CD4-positive, alpha-beta T cell treated with Interferon gamma for 1 hour (primary cell): Measurements from ENCODE around the gene PITPNM1.
"Not testable (repeated sequence)": the region's sequence is repeated elsewhere in the genome, so short reads cannot be mapped to it uniquely, and the experiment has no call there.

Experiments
- DNase-seq: peaks from one replicate; pipeline ENCODE4 v3.0.0-alpha.2; 2020

The PITPNM1 gene

DNA sequence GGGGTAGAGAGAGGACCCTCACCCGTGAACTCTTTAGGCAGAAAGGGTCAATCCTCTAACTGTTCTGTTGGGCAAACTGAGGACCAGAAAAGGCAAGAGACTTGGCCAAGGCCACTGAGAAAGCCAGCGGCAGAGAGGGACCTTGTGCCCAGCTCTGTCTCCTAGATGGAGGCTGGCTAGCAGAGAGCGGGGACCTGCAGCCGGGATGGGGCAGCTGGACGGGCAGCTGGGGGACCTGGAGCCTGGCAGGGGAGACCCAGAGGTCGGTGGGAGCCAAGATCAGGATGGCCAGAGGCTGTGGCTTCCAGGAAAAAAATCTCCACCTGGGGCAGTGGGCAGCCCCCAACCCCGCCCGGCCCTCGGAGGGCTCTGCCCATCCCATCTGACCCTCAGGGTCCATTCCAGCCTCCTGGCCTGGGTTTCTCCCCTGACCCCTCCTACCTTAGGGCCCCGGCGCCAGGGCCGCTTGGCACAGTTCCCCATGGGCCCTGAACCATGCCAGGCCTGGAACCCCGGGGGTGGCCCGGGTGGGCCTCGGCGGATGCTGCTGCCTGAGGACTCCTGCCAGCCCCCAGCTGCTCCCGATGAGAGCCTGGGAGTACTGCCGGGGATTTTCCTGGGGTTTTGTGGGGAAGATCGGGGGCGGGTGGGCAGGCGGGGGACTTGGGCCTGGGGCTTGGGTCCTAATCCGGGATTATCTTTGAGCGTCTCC, 17.8 kb upstream of the PITPNM1 start, which contains the start of gene CABP2:
CABP2 (minus strand) TSS at position 603 of the 712 bp plus-strand sequence; CDS start at position 483, 120 bp downstream.
- DNase-seq: no peak

DNA sequence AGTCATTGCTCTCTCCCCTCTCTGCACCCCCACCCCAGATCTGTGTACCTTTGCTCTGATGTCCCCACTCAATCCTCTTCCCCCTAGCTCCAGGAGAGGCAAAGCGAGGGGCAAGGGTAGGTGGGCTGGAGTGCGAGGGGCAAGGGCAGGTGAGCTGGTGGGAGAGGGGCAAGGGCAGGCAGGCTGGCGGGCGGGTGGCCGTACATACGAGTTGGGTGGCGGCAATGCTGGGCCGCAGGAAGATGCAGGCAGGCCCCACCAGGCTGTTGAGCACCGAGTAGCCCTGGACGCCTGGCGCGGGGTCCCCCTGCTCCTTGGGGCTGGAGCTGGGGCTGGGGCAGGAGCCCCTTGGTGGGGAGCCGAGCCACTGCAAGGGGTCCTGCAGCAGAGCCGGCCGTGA, 17.2 kb upstream of the PITPNM1 start:
- DNase-seq: no peak

DNA sequence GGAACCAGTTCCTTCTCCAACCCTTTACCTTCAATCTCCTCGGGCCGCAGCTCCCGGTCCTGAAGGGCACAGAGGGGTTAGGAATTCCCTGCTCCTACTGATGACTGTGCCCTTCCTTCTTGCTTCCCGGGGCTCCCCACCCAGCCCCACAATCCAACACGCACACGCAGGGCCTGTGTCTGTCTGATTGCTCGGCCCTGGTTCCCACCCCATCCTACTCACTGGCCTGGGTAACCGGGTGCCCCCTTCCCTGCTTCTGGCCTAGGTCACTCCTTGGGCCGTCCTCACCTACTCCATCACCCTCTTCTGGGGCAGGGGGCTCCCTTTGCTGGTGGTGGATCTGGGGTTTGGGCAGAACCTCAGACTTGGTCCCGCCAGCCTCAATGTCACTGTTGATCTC, 16.8 kb upstream of the PITPNM1 start:
- DNase-seq: no peak

DNA sequence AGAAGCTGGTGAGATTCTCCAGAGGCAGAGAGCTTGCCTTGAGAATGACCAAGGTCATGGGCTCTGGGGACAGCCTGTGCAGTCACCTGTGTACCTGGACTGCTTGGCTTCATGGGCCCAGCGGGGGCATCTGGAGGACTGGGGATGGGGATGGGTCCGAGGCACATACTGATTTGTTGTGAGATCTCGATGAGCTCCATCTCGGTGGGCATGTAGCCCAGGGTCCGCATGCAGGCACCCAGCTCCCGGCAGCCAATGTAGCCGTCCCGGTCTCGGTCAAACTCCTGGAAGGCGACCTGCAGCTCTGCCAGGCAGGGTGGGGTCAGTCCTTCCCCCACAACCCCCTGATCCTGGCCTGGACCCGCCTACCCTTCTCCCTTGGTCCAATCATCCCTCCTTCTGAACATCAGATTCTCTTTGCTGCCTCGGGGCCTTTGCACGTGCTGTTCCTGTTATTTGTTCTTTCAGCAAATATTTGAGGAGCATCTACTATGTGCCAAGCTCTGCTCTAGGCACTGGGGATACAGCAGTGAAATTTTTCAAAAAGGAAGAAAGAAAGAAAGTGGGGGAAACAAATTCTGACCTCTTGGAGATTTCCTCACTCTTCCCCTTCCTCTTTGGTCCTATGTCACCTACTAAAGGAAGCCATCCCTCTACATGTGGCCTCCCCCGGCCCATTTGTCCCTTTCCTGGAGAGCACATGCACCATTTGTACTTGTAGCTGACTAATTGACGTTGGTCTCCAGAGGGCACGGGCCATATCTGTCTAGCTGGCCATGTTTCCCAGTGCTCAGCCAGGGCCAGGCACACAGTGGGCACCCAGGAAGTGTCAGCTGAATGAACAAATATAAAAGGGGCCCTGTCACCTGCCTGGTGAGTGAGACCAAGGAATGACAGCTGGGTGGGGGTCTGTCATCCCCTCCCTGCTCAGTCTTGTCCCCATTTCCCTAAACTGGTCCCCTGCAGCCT, 16.0 kb upstream of the PITPNM1 start:
- DNase-seq: no peak

DNA sequence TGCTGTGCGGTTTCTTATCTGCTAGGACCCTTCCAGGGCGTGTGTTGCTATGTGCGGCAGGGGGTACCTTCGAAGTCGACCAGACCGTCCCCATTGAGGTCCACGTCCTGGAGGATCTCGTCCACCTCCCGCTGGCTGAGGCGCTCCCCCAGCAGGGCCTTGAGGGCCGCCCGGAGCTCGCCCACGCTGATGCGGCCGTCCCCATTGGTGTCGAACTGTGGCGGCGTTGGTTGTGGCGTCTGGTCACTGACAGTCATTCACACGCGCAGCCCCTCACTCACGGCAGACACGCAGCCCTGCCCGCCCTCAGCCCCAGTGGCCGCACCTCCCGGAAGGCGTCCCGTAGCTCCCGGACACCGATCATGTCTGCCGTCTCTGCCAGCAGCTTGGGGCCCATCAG, 14.6 kb upstream of the PITPNM1 start:
- DNase-seq: no peak

DNA sequence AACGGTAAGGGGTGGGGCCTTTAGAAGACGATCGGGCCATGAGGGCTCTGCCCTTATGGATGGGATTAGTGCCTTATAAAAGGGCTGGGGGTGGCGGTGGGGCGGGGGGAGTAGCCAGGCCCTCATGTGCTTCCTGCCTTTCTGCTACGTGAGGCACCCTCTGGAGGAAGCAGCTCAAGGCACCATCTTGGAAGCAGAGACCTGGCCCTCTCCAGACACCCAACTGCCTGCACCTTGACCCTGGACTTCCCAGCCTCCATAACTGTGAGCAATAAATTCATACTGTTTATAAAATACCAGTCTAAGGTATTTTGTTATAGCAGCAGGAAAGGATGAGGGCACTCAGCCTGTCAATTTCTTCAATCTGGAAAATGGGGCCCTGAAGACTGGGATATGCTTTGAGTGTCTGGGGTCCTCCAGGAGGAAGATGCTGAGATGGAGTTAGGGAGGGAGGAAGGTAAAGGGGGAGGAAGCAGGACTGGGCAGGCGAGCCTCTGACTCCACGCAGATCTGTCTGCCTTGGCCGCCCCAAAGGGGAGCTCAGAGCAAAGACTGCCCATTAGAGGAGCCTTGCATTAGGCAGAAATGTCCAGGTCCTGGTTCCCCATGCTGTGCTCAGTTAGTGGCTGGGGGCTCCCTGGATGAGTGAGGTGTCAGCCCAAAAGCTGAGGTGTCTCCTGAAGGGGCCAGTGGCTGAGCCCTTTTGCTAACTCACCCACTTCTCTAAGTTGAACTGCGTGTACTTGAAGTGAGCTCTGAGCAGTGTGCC, 12.8 kb upstream of the PITPNM1 start:
- DNase-seq: no peak

DNA sequence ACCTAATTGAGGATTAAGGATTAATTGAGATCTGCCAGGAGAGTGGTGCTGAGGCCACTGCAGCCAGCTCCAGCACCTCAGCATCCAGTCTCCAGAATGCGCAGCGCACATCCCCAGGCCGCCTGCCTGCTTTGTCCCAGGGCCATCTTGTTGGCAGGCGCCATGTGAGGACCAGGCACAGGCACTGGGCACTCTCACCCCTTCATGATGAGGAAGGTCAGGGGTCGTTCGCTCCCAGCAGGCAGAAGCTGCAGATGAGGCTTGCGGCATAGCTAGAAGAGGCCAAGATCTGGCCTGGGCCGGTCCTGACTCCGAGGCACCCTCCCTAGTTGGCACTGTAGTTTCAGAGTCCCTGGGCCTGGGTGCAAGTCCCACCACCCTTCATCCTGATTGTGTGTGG, 11.6 kb upstream of the PITPNM1 start:
- no peak for DNase-seq

DNA sequence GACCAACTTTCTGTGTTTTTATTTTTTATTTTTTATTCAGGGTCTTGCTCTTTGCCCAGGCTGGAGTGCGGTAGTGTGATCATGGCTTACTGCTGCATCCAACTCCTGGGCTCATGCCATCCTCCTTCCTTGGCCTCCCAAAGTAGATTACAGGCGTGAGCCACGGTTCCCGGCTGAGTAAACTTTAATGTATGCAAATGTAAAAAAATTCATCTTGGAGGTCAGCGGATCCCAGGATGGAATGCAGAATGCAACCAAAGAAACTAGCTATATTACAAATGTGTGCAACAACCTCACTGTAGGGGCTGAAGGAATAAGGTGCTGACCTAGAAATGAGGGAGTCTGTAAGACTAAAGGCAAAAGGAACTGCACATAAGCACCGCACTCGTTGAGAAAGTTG, 9.0 kb upstream of the PITPNM1 start:
- DNase-seq: no peak

DNA sequence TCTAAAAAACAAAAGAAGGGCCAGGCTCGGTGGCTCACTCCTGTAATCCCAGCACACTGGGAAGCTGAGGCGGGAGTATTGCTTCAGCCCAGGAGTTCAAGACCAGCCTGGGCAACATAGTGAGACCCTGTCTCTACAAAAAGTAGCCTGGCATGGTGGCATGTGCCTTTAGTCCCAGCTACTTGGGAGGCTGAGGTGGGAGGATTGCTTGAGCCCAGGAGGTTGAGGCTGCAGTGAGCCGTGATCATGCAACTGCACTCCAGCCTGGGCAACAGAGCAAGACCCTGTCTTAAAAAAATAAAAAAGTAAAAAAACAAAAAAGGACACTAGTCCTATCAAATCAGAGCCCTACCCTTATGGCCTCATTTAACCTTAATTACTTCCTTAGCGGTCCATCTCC, 6.4 kb upstream of the PITPNM1 start:
- not testable (repeated sequence) for DNase-seq

DNA sequence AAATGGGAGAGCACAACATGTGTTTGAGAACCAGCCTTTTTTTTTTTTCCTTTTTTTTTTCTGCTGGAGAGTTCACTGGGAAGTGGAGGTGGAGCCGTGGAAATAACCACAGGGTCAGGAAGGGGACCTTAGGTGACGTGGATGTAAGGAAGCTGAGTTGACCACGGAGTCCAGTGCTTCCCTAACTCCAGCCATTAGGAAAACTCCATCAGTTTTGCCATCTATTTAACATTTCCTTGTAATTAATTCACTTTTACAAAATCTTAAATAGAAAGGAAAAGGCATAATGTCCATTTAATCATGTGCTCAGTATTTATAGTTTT, 4.8 kb upstream of the PITPNM1 start:
- no peak for DNase-seq

DNA sequence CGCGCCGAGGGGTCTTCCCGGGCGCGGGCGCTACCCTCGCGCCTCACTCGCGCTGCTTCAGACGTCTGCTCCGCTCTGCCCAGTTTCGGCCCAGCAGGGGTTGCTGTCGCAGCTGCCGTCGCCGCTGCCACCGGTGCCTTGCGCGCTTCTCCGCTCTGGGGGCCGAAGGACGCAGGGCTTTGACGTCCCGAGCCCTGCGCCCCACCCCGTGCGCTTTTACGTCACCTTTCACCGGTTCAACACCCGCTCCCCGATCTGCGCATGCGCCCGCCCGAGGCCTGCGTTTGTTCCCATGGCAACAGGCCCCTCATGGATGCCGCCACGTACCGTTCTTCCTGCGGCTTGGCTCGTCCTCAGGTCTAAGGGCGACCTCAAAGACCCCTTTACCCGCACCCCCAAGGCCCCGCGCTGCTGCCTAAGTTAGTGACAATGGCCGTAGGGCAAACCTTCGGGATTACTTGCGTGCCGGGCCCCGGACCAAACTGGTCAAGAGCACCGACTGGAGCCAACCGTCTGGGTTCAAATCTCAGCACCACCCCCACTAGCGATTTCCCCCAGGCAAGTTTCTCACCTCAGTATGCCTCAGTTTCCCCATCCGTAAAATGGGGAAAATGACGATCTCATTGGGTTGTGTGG, 3.4 kb upstream of the PITPNM1 start:
- peak; percentile 98 for DNase-seq

DNA sequence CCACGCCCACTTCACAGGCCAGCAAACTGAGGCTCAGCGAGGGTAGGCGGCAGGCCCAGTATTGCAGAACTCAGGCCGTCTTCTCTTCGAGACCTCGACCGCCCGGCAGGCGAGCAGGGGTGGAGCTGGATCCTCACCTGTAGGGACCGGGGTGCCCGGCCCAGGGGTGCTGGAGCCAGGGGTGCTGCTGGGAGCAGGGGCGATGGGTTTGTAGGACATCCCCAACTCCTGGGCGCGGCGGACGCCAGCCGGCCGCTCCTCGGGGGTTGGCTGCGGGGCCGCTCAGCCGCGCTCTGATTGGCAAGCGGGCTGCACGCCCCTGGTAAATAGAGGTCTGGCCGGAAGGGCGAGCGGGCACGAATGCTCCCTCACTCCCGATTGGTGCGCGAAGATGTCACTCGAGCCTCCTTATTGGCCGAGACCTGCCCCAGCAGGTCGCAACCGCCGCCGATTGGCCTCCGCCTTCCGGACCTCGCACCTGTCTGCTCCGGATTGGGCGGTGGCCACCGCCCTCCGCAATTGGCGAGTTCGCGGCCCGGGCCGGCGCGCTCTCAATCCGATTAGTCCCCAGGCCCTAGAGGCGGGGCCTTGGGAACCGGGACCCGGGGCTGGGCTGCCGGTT, 2.8 kb upstream of the PITPNM1 start, which contains the start of gene CDK2AP2:
CDK2AP2 (minus strand) TSS at position 299 of the 622 bp plus-strand sequence; CDS start at position 219, 80 bp downstream.
- DNase-seq: peak; percentile 99

DNA sequence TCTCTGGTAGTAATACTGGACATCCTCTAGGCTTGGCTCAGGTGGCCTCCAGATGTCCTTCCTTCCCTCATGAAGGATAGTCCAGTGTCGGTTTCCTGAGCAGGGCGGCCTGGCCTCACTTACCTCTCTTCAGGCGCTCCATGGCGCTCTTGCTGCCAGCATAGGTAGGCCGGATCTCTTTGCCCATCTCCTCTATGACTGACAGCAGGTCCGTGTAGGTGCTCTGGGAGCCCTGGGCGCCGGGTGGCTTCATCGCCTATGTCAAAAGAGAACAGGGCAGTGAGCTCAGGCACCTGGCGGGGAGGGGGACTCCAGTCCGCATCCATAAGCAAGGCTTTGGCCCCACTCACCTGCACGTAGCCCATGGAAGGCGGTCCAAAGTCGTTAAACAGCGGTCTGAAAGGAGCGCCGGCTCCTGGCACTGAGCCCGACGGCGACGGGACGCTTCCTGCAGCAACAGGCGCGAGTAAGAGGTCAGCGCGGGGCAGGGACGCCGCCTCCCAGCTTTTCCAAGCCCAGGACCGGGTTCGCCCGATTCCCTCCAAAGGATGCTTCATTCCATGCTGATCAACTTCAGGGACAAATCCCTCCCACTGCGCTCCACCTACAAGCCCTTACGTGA, 2.2 kb upstream of the PITPNM1 start:
- no peak for DNase-seq

DNA sequence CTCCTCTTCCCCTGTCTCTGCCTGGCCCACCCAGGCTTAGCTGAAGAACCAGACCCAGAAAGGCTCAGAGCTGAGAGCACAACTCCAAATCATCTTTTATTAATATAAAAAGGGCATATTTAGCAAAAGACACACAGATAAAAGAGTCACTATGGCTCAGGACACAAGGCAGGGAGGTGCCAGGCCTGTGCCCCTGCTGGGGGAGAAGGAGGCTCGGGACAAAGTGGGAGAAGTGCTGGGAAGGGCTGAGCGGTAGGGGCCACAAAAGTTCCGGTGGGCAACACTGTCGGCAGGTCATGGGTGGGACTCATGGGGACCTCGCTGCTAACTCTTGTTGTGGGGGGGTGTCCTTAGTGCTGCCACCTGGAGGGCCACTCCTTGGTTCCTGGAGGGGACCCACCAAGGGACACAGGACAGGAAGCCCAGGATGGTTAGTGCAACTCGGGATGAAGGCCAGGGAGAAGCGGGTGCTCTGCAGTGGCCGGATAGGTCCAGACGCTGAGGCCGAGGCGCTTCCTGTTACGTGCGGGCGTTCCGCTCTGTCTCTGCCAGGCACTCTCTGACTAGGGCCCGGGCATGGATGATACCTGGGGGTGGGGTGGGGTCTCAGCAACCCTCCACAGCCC, 1.4 kb upstream of the PITPNM1 start:
- no peak for DNase-seq

DNA sequence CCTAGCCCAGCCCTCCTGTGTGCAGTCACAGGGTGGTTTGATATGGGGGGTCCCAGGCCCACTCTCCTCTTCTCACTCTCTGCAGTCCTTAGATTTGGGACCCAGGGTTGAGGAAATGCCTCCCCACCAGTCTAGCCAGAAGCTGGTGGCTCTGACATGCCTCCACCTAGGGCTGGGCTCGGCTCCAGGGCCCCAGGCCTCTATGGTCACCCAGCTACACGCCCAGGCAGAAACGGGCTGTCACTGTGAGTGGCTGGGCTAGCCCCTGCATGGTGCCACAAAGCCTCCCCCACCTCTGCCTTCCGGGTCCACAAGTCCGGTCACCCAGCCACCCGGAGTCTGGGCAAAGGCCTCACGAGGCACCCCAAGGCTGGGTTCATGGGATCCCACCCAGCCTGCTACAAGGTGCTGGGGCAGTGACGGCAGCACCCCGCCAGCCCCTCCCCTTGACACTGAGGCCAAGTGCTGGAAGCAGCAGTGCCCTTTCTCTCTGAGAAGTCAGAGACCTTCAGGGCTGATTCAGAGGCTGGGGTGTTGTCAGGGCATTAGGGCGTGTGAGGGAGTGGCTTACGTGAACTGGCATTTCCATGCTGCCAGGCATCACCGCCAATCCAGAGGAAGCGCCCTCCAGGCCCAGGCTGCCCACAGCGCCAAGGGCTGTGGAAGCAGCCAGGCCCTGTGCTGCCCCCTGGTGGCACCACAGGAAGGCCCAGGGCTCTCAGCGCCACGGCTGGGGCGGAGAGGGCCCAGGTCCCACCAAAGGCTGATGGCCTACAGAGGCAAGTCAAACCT, 638 bp upstream of the PITPNM1 start:
- DNase-seq: peak; percentile 92

DNA sequence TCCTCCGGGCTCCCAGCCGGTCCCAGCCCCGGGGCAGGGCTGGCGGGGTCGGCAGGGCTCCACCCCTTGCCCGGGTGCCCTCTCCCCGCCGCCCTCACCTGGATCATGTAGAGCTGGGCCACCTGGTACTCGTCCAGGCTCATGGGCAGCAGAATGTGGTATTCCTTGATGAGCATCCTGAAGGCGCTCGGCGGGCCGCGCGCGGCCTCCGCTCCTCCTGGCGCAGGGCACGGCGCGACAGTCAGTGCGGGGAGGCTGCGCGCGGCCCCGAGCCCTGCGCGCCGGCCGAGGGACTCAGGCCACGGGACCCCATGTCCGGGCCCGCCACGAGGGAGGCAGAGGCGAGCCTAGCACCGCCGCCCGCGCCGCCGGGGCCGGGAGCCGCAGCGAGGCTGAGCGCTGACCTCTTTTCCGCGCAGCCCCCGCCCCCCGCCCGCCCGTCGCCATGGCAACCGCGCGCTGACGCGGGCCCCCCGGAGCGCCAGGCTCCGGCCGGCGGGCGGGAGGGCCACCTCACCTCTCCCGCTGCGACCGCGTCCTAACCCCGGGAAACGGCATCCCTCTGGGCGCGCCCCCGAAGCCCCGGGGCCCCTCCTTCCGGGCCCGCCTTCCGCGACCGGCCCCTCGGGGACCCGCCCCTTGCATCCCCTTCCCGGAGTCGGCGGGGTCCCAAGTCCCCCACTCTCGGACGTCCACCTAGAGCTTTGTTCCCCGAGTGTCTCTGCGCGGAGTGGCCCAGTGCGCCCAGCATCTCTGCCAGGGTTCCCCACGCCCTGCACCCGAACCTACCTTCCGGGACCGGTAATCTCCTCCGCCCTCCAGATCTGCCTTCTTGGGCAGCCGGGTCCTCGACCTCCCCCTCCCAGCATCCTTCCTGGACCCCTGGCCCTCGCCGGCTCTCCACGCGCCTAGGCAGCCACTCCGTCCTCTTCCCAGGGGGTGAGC, 886 bp downstream of the PITPNM1 start:
- peak; percentile 28 for DNase-seq

DNA sequence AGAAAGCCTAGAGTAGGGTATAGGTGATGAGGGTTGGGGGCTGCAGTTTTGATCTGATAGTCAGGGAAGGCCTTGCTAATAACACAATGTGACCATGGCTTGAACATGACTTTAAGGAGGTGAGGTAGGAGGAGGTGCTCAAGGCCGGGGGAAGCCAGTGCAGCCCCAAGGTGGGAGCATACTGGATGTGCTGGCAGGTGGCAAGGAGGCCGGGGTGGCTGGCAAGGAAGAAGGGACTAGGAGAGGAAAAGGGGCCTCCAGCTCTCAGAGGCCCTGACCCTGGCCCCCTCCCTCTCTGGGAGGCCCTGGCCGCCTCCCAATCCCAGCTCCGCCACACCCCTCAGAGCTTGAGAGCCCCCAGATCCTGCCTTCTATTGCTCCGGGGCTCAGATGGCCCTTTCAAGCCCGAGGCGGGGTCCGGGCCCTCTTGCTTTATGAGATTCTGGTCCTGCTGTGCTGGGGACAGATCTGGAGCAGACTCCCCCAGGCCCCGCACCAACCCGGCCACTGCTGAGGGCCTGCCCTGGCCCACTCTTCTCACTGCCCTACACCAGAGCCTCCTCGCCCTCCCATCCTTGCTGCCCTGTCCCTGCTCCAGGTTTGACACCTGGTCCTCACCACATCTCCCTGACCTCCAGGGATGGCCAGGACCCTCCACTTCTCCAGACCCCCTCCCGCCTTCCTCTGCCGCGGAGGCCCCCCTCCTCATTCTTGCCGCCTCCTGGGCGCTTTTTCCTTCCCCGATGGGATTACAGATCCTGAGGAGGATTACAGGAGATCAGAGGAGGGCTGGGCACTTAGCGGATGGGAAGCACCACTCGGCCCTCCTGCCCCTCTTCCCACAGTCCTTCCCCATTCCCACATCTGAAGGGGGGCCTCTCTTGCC, 1.8 kb downstream of the PITPNM1 start:
- no peak for DNase-seq

DNA sequence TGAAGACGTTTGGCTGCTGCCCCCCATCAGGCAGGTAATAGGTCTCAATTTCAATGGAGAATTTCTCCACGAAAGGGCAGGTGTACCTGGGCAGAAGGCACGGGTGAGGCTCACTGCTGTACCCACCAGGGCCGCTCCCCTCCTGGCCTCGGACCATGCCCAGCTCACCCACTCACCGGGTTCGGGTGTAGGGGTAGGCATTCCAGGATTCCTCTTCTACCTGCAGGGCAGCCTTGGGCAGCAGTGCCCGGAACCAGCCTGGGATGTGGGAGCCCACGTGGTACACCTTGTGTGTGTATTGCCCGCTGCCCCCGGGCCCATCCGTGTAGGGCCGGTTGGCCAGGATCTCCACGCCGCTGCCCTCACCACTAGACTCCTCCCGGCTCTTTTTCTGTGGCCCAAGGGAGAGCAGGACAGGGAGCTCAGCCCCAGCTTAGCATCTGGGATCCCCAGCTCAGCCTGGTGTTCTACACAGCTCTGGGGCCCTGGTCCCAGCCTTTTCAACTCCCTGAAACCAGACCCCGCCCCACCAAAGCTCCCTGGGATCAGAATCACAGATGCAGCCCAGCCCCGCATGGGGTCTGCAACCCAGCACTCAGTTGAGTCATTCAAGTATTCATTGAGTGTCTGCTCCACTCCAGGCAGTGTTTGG, 2.7 kb downstream of the PITPNM1 start:
- DNase-seq: no peak
